Aorta (tissue), 5 donors: ENCODE data around the gene DRAXIN. TPM values are rescaled to one million over a fixed set of nuclear protein-coding genes. Genes with fewer than 3 reads are reported as not detected.

Experiments used
- ATAC-seq: fragments of 200-7000 bp; cut with Tn5 transposase; one replicate; pipeline ENCODE4 v1.9.1; 2022; ENCODE audit warnings: moderate library complexity; ENCODE audit not compliant: low FRiP score
- DNase-seq, 2 donors: peaks; one replicate each; pipeline ENCODE4 v3.0.0-alpha.2; 2020
- H3K27ac ChIP-seq, 2 donors: one replicate each; pipeline ENCODE4 v1.5.1; 2013; ENCODE audit warnings: low read length in 2 of 2, mild to moderate bottlenecking in 2 of 2, moderate library complexity in 2 of 2, control low read depth in 1 of 2, inconsistent platforms in 1 of 2, low read depth in 1 of 2
- H3K27me3 ChIP-seq, 2 donors: one replicate each; pipeline ENCODE4 v1.6.1; 2013; ENCODE audit warnings: control low read depth in 1 of 2, low read length in 1 of 2, mild to moderate bottlenecking in 1 of 2, moderate library complexity in 1 of 2; ENCODE audit not compliant: insufficient read depth in 2 of 2, control insufficient read depth in 1 of 2
- H3K36me3 ChIP-seq, 2 donors: one replicate each; pipeline ENCODE4 v1.6.1; 2013; ENCODE audit warnings: control low read depth in 1 of 2, low read length in 1 of 2, mild to moderate bottlenecking in 1 of 2; ENCODE audit not compliant: insufficient read depth in 2 of 2, control insufficient read depth in 1 of 2
- H3K4me1 ChIP-seq, 2 donors: one replicate each; pipeline ENCODE4 v1.6.1; 2013; ENCODE audit warnings: low read length in 2 of 2, control low read depth in 1 of 2, mild to moderate bottlenecking in 1 of 2, moderate library complexity in 1 of 2; ENCODE audit not compliant: insufficient read depth in 2 of 2, control insufficient read depth in 1 of 2
- H3K4me3 ChIP-seq, 2 donors: one replicate each; pipeline ENCODE4 v1.5.1; 2013; ENCODE audit warnings: low read length in 2 of 2, control low read depth in 1 of 2, mild to moderate bottlenecking in 1 of 2
- H3K9me3 ChIP-seq: one replicate; pipeline ENCODE4 v1.6.1; 2013; ENCODE audit warnings: mild to moderate bottlenecking, low read length; ENCODE audit not compliant: control insufficient read depth
- WGBS, 2 donors: extraction: QIAGEN DNeasy Blood & Tissue Kit; methylation state at CpG; one replicate each; pipeline ENCODE4 v1.1.7; 2013; 5-methylcytosine and 5-hydroxymethylcytosine counted together
- intact Hi-C, 2 donors: fragments of 100-400 bp; cut with DNase I; formaldehyde crosslinking; loops; one replicate each; pipeline versions ENCODE4 v1.14.2 to v1.15.0; 2022
- polyA plus RNA-seq, 2 donors: library from polyadenylated mRNA; stranded (reverse); fragments of 200-250 nt; gene quantifications; one replicate each; pipeline ENCODE4 v1.2.3, GENCODE V29; 2013
- total RNA-seq, 2 donors: library from RNA; stranded (reverse); fragmentation: NEBNext Ultra II Directional; extraction: Animal tissue kit (Norgen Biotek cat#: 25700); gene quantifications; one replicate each; pipeline ENCODE4 v1.2.1, GENCODE V29; 2021
- donor health status: healthy with polysubstance abuse.
- donor health status: Bipolar disorder and iron deficiency.
- donor health status: DM: no; HTN: no; CAD: no.
- donor health status: DM: no; HTN: no; CAD: no.
- donor health status: DM: yes; HTN: yes; CAD: no.

Gene DRAXIN
- total and polyA plus RNA-seq, 4 donors = 0.03 to 0.21 TPM; not detected in 2

DNA sequence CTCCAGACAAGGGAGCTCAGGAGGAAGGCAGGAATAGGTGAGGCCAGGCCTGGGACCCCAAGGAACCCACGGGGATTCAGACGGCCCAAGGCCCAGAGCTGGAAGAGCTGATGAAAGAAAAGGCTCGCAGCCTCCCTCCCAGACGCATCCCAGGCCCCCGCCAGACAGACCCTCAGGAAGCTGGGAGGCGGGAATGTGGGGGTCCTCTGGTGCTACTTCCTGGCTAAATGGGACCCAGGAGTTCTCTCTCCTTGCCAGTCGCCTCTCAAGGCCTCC lies 37.7 kb upstream of the DRAXIN start:
- H3K4me3 ChIP-seq = no peak overlapping the region
- no peak for ATAC-seq
- H3K36me3 ChIP-seq = no peaks in the 10 kb centered on the region
- H3K27ac ChIP-seq = no peak overlapping the region
- 72 to 79% methylated on average over 5 to 7 of the region's 7 CpGs for WGBS, 2 donors
- no peak for DNase-seq
- no peaks in the 10 kb centered on the region for H3K4me1 ChIP-seq
- no peaks in the 10 kb centered on the region for H3K9me3 ChIP-seq
- H3K27me3 ChIP-seq = no peaks in the 10 kb centered on the region
- intact Hi-C loops = loop anchor here in 1 of 2 donors (5.0 kb wide), 1 partner anchor 69 kb away; no protein-coding TSS in a partner anchor

DNA sequence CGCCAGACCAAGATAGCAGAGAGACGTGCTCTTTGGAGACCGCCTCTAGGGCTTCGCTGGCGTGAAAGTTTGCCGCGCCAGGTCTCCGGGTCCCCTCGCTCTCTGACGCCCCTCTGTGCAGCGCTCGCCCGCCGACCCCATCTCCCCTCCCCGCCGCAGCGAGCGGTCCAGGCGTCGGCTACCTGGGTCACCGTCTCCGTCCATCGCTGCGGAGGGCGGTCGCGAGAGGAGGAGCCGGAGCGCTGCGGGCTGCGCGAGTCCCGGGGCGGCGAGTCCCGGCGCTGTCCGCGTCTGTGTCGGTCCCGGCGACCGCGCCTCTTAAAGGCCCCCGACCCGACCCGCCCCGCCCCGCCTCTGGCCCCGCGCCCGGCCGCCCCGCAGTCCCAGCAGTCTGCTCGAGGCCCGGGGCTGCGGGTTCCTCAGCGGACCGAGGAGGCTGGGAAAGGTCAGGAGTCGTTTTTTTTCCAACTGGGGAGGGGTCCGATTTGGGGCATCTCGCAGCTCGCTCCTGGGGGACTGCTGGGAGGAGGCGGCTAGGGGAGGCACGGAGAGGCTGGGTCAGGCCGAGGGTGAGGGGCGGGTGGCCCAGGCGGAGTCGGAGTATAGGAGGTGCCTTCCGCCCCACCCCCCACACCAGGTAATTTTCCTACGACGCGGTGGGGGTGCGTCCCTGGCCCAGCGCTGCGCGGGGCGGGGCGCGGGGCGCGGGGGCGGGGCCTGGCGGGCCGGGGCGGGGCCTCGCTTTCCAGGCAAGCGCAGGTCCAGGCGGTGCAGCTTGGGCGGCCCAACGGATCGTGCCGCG lies 37.2 kb upstream of the DRAXIN start, which contains the start of the genes FBXO2 and FBXO44:
TSS of gene FBXO2 (minus strand) at position 293 of the 802 bp plus-strand sequence. CDS start at position 204, 89 bp downstream.
TSS of gene FBXO44 (plus strand) at position 741 of the 802 bp plus-strand sequence. CDS start 959 bp downstream, outside the sequence.
- Histone ChIP-seq H3K4me1 (no peaks in the 10 kb centered on the region), H3K36me3 (no peaks in the 10 kb centered on the region), H3K4me3 (peak within 1 kb of the TSS; percentile 5 to 58), H3K9me3 (no peaks in the 10 kb centered on the region), H3K27ac (no peak within 1 kb of the TSS), H3K27me3 (no peaks in the 10 kb centered on the region)
- peak; percentile 51 for ATAC-seq
- peak; percentile 62 to 83 for DNase-seq
- WGBS, 2 donors = 3 to 5% methylated on average over 54 to 94 of the region's 94 CpGs
- intact Hi-C loops = loop anchor here in 1 of 2 donors (5.0 kb wide), 1 partner anchor 68 kb away; no protein-coding TSS in a partner anchor

GRCh38 chr1:11654939-11655808 lies 36.3 kb upstream of the DRAXIN start:
- Histone ChIP-seq H3K4me1 (no peaks in the 10 kb centered on the region), H3K4me3 (peak overlapping the region; percentile 5 to 58), H3K27ac (no peak overlapping the region), H3K9me3 (no peaks in the 10 kb centered on the region), H3K27me3 (no peaks in the 10 kb centered on the region), H3K36me3 (no peaks in the 10 kb centered on the region)
- ATAC-seq (peak; percentile 27), DNase-seq (no peak)
- intact Hi-C loops = loop anchor here in 1 of 2 donors (5.0 kb wide), 1 partner anchor 67 kb away; no protein-coding TSS in a partner anchor
- WGBS, 2 donors = 11 to 61% methylated on average over 9 to 45 of the region's 45 CpGs

DNA sequence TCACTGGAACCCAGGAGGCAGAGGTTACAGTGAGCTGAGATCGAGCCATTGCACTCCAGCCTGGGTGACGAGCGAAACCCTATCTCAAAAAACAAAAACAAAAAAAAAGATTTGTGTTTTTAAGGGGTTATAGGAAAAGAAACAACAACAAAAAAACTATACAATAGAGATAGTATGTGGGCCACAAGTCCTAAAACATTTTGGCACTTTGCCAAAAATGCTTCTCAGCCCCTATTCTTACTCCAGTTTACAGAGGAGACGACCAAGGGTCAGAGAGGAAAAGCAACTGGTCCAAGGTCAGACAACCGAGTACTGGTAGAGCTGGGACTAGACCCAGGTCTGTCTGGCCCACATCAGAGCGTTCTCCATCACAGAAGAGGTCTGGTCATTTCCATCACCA lies 33.9 kb upstream of the DRAXIN start:
- H3K27me3 ChIP-seq = no peaks in the 10 kb centered on the region
- ATAC-seq = no peak
- H3K9me3 ChIP-seq = no peaks in the 10 kb centered on the region
- no peaks in the 10 kb centered on the region for H3K36me3 ChIP-seq
- H3K4me1 ChIP-seq = no peaks in the 10 kb centered on the region
- intact Hi-C loops = no loop called here
- WGBS, 2 donors = 70 to 79% methylated on average over 6 of the region's 6 CpGs
- DNase-seq = no peak
- no peak overlapping the region for H3K4me3 ChIP-seq
- H3K27ac ChIP-seq = no peak overlapping the region

DNA sequence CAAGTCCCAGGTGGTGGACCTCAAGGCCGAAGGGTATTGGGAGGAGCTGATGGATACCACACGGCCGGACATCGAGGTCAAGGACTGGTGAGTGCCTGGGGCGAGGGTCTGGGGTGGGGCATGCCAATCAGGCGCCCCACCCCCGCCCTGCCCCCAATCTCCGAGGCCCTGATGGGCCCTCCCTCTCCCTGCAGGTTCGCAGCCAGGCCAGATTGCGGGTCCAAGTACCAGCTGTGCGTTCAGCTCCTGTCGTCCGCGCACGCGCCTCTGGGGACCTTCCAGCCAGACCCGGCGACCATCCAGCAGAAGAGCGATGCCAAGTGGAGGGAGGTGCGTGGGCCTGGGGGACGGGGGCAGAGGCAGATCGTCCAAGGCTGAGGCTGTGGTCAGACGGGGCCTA lies 33.0 kb upstream of the DRAXIN start:
- WGBS, 2 donors = 88 to 90% methylated on average over 20 to 23 of the region's 23 CpGs
- no peak overlapping the region for H3K4me3 ChIP-seq
- ATAC-seq (no peak), DNase-seq (no peak)
- intact Hi-C loops = no loop called here
- no peaks in the 10 kb centered on the region for H3K36me3 ChIP-seq
- no peaks in the 10 kb centered on the region for H3K9me3 ChIP-seq
- H3K4me1 ChIP-seq = no peaks in the 10 kb centered on the region
- no peak overlapping the region for H3K27ac ChIP-seq
- no peaks in the 10 kb centered on the region for H3K27me3 ChIP-seq

GRCh38 chr1:11659748-11660147 lies 31.8 kb upstream of the DRAXIN start:
- no peaks in the 10 kb centered on the region for H3K27me3 ChIP-seq
- DNase-seq (no peak), ATAC-seq (no peak)
- H3K4me3 ChIP-seq = no peak overlapping the region
- intact Hi-C loops = no loop called here
- no peaks in the 10 kb centered on the region for H3K9me3 ChIP-seq
- H3K4me1 ChIP-seq = no peaks in the 10 kb centered on the region
- H3K27ac ChIP-seq = no peak overlapping the region
- WGBS, 2 donors = 91 to 93% methylated on average over 4 of the region's 4 CpGs
- no peaks in the 10 kb centered on the region for H3K36me3 ChIP-seq

- intact Hi-C loops = no loop called here
- Histone ChIP-seq H3K9me3 (no peaks in the 10 kb centered on the region), H3K4me3 (no peak overlapping the region), H3K36me3 (no peaks in the 10 kb centered on the region), H3K4me1 (no peaks in the 10 kb centered on the region), H3K27me3 (no peaks in the 10 kb centered on the region), H3K27ac (no peak overlapping the region)
- DNase-seq (no peak), ATAC-seq (no peak)
- 94% methylated on average over 17 of the region's 17 CpGs for WGBS, 2 donors
Observed at GRCh38 chr1:11661103-11661502, 30.4 kb upstream of the DRAXIN start.

DNA sequence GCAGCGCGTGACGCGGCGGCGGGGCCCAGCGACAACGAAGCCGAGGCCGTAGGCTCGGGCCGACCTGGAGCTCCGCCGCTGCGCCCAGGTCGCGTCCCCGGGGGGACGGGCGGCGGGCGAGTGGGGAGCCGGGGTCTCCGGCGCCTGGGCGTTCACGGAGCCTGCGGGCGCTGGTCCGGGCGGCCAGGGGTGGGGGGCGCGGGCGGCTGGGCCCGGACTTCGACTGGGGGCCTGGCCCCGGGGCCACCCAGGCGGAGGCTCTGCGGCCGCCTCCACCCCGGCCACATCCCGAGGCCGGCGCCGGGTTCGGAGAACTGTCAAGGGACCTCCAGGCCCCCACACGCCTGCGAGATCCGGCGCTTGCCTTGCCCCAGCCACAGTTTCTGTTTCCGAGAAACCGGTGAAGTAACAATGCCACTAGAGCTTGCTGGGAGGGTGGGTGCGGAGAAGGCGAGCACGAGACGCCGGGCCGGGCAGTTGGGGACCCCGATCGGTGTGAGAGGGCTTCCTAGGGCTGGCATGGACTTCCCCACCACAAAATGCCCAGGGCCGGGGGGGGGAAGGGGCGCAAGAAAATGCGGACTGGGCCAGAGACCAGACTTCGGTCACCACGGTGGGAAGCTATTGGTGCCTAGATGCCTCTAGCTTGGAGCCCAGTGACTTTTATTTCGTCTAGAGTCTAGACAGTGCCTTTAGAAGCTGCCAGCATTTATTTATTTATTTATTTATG lies 27.0 kb upstream of the DRAXIN start:
- peak; percentile 62 for ATAC-seq

More for the DNA sequence above, 27.0 kb upstream of the DRAXIN start:
- H3K4me1 ChIP-seq = no peaks in the 10 kb centered on the region
- H3K36me3 ChIP-seq = no peaks in the 10 kb centered on the region
- 1% methylated on average over 52 to 66 of the region's 66 CpGs for WGBS, 2 donors
- intact Hi-C loops = no loop called here
- peak overlapping the region in 1 of 2 donors; percentile 2 for H3K27ac ChIP-seq
- H3K27me3 ChIP-seq = no peaks in the 10 kb centered on the region
- peak; percentile 65 to 84 for DNase-seq
- no peaks in the 10 kb centered on the region for H3K9me3 ChIP-seq
- H3K4me3 ChIP-seq = peak overlapping the region; percentile 52 to 56
